ENCODE data around the gene YIPF1.

The YIPF1 gene

GRCh38 chr1:53889304-53890298 is at the start of gene YIPF1:
YIPF1 (minus strand) TSS chr1:53889797; CDS start chr1:53888937, 860 bp downstream.
- DNase-seq (ENCODE audit: low read depth, low spot score): peak; percentile 38
- no peak for TF ChIP-seq CTCF (IDR thresholded peaks at IDR 0.05; ENCODE audit: insufficient read depth, low read length, missing control alignments)
- POLR2A ChIA-PET: interaction anchor here (0.9 to 1.6 kb wide), 2 partner anchors 11 to 56 kb away, joined by 3 to 6 read pairs; partner anchors contain the start of genes IFT25 and LRRC42
- CTCF ChIA-PET: interaction anchor here (1.0 to 1.8 kb wide), 4 partner anchors 11 to 70 kb away, joined by 3 to 9 read pairs (median 4); no protein-coding TSS in a partner anchor
- peak within 1 kb of the TSS; percentile 99 for H3K4me3 ChIP-seq (ENCODE audit: low read depth, low read length)

- ChIA-PET POLR2A (interaction anchor here (0.6 kb wide), 1 partner anchor 9 kb away, joined by 3 read pairs; no protein-coding TSS in a partner anchor), CTCF (no interaction called here)
- no peak for TF ChIP-seq CTCF (IDR thresholded peaks at IDR 0.05; ENCODE audit: insufficient read depth, low read length, missing control alignments)
- no peak for DNase-seq (ENCODE audit: low read depth, low spot score)
- no peak overlapping the region for H3K4me3 ChIP-seq (ENCODE audit: low read depth, low read length)
These were observed 48.7 kb upstream of the YIPF1 start for GRCh38 chr1:53938136-53938830.

- no peak overlapping the region for H3K4me3 ChIP-seq (ENCODE audit: low read depth, low read length)
- ChIA-PET CTCF (interaction anchor here (1.0 to 1.7 kb wide), 2 partner anchors 9 to 13 kb away, joined by 3 to 4 read pairs; partner anchors contain the start of genes IFT25 and LRRC42), POLR2A (no interaction called here)
- no peak for TF ChIP-seq CTCF (IDR thresholded peaks at IDR 0.05; ENCODE audit: insufficient read depth, low read length, missing control alignments)
- no peak for DNase-seq (ENCODE audit: low read depth, low spot score)
These were observed 46.8 kb upstream of the YIPF1 start for GRCh38 chr1:53936430-53936829.

GRCh38 chr1:53934170-53934765 is 44.7 kb upstream of the YIPF1 start:
- H3K4me3 ChIP-seq (ENCODE audit: low read depth, low read length): no peak overlapping the region
- POLR2A ChIA-PET: interaction anchor here (1.2 kb wide), 1 partner anchor 11 kb away, joined by 4 read pairs; the partner anchor contains the start of genes IFT25 and LRRC42
- no peak for TF ChIP-seq CTCF (IDR thresholded peaks at IDR 0.05; ENCODE audit: insufficient read depth, low read length, missing control alignments)
- DNase-seq (ENCODE audit: low read depth, low spot score): no peak
- CTCF ChIA-PET: no interaction called here

- POLR2A ChIA-PET: no interaction called here
- TF ChIP-seq CTCF (IDR thresholded peaks at IDR 0.05; ENCODE audit: insufficient read depth, low read length, missing control alignments): no peak
- CTCF ChIA-PET: interaction anchor here (1.3 to 1.5 kb wide), 3 partner anchors 9 to 53 kb away, joined by 4 to 5 read pairs (median 4); partner anchors contain the start of genes IFT25 and LRRC42
- DNase-seq (ENCODE audit: low read depth, low spot score): no peak
- no peak overlapping the region for H3K4me3 ChIP-seq (ENCODE audit: low read depth, low read length)
These were observed 41.9 kb upstream of the YIPF1 start for GRCh38 chr1:53931523-53931922.

Measured in AG04449 (cell line).